NCI-H2107 treated with DMSO at 0.1 percent for 48 hours (cell line): ENCODE data around the gene USF3.
"Not testable (repeated sequence)": the region's sequence is repeated elsewhere in the genome, so short reads cannot be mapped to it uniquely, and the experiment has no call there.

Source experiments
- DNase-seq: peaks from one replicate; lab custom pipeline; 2025; ENCODE audit not compliant: unreplicated experiment; lab: John Stamatoyannopoulos, UW

The USF3 gene

DNA sequence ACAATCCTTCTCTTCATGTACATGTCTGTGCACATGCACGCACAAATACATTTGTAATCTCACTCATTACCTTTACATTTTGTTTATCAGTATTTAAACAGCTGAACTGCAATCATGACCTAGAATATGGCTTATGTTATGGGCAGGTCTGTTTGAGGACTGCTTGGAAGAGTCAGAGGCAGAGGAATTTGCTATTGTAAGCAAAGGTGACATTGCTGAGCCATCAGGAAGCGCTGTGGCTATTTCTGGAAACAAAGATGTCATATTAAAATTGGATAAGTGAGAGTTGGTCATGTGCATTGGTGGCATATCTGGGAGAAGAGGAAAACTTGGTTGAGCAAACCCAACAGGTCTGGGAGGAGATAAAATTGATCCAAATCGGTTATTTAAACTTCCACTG, 41.6 kb downstream of the USF3 start:
- DNase-seq = no peak

DNA sequence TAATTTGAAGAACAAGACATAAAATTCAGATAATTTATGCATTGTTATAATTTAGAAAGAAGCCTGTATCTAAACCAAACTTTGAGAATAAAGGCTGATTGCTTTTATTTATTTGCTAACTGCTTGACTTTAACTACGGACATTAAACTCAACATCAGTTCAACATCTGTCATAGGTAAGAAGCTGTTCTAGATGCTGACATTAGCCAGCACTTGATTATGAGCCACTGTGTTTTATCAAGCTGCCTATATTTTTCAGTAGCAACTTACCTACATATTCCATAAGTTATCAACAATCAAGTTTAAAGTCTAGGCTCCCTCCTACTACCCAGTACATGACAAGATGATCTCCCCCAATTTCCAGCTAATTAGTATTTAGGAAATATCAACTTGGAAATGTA, 42.1 kb downstream of the USF3 start:
- no peak for DNase-seq

DNA sequence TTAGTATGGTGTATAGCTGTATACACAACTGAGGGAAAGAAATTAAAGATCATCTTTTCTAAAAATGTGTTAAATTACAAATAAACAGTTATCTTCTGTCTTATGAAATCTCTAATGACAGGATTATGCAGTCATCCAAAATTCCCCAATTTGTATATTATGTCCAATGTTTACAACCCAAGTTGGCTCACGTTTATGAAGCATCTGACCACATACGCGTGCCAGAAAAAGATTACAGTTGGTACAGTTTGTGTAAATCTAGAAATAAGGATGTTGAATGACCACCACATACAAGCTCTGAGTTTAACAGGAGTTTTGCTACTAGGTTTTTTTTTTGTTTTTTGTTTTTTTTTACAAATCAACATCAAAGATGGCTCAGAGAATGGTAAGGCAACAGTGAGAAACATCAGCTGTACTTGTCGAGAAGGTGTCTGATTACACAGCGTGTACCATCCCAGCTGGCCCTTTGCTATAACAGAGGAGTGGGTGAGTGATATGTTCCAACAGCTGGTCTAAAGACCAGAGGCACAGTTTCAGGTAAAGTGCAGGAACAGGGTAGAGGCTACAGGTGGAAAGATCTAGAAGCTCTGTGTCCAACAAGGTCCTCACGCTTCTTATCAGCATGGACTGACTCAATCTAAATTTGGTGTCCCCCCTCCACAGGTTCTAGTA, 47.1 kb downstream of the USF3 start:
- DNase-seq = no peak

DNA sequence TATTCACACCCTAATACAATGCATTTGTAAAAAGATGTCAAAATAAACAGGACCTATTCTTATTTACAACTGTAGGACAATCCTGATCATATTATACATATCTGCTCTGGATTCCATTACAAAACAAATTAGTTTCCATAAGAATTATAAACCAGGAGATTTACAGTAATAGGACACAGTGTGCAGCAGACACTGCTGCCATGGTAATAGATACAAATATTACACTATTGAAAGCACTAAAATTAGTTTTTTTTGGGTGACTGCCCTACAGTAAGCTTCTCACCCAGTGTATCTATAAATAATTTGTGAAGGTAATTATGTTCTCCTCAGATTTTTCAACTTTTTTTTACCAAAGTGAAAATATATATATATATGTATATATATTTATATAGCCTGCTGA, 47.9 kb downstream of the USF3 start:
- no peak for DNase-seq

DNA sequence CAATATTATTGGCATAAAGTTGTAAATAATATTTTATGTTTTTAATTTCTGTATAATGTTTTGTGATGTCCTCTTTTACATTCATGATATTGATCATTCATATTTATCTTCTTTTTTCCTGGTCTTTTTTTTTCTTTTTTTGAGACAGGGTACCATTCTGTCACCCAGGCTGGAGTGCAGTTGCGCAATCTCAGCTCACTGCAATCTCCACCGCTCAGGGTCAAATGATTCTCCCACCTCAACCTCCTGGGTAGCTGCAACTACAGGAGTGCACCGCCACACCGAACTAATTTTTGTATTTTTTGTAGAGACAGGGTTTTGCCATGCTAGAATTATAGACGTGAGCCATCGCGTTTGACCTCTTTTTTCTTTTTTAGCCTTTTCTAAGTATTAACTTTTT, 52.9 kb downstream of the USF3 start:
- no peak for DNase-seq

DNA sequence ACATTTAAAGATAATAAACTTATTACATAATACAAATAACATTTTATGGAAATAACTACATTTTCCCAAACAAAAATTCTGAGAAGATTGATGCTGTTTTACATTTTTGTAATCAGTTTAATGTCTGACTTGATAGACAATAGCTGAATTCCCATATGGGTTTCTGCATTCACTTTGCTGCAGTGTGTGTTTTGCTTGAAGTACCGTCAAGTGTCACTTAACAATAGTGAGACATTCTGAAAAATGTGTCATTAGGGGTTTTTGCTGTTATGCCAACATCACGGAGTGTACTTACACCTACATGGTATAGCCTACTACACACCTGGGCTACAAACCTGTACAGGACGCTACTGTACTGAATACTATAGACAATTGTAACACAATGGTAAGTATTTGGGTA, 57.5 kb downstream of the USF3 start:
- no peak for DNase-seq

DNA sequence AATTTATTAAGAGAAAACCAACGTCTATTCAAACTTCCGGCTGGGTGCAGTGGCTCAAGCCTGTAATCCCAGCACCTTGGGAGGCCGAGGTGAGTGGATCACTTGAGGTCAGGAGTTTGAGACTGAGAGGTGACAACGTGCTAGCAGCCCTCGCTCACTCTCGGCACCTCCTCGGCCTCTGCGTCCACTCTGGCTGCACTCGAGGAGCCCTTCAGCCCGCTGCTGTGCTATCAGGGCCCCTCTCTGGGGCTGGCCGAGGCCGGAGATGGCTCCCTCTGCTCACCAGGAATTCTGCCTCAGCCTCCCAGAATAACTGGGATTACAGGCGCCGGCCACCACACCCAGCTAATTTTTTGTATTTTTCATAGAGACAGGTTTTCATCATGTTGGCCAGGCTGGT, 58.7 kb downstream of the USF3 start:
- DNase-seq = no peak

DNA sequence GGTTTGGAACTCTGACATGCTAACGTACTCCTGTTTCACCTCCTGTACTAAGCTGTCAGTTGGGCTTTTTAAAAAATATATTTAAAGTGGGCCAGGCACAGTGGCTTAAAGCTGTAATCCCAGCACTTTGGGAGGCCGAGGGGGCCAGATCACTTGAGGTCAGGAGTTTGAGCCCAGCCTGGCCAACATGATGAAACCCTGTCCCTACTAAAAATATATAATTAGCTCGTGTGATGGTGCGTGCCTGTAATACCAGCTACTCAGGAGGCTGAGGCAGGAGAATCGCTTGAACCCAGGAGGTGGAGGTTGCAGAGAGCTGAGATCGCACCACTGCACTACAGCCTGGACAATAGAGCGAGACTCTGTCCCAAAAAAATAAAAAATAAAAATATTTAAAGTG, 60.4 kb downstream of the USF3 start:
- DNase-seq = not testable (repeated sequence)

DNA sequence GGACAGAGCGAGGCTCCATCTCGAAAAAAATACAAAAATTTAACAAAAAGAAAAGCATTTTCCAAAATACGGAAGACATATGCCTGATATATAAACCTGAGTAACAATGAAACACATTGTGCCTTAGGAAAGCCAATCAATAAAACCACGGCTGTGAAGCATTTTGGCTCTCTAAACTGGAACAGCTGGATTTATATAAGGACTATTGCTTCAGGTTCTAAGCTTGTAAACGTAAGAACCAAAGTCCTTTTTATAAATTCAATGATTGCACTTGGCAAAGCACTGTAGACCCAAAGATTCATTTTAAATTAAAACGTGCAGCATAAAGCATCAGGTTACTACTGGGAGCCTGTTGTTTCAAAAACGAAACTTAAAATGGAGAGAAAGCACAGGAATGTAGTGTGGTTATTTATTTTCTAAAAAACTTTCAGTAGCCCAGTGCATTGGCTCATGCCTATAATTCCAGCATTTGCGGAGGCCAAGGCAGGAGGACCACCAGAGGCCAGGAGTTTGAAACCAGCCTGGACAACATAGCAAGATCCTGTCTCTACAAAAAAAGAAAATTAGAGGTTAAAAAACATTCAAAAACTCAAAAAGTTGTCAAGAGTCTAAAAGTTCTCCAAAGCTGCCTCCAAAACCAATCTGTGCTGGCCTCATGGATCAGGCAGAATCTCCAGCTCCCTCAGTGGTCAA, 61.5 kb downstream of the USF3 start:
- DNase-seq = peak; percentile 36

DNA sequence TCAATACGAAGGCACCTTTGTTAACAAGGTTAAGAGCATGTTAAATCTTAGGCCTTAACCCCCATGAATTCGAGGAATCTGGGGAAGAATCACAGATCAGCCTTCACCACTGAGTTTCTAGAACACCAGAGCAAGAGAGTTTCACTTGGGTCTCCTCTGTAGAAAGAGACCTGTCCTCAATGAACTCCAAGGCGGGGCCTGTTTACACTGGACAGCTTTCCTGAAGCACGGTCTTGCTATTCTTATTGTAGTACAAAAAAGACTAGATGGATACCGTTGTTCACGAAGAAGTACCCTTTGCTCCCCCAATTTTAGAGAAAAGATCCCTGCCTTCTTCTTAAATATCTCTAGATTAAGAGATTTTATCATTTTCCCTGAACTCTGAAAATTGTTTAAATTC, 64.9 kb downstream of the USF3 start:
- no peak for DNase-seq

DNA sequence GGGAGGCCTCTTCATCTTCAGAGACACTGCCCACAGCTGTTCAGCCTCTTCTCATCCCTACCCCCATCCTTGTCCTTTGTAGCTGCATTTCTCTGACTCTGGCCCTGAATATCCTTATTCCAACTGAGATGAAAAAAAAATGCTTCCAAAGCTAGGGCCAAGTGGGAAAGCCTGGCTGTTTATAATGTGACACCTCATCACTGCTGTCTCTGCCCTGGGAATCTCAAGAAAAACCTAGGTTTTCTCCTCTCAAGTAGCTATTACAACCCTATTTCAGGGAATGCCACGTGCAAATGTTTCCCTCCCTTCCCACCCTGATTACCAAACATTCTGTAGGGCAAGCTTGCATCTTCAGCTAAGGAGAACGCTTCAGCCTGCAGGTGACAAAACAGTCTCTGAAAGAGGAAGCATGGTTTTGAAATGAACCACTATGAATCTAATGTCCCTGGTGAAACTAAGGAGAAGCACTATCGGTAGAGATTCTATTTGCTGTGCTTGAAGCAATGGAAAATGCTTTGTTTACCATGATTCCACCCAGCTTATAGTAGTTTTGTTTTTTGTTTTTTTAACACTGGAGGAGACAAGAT, 65.4 kb downstream of the USF3 start:
- no peak for DNase-seq

DNA sequence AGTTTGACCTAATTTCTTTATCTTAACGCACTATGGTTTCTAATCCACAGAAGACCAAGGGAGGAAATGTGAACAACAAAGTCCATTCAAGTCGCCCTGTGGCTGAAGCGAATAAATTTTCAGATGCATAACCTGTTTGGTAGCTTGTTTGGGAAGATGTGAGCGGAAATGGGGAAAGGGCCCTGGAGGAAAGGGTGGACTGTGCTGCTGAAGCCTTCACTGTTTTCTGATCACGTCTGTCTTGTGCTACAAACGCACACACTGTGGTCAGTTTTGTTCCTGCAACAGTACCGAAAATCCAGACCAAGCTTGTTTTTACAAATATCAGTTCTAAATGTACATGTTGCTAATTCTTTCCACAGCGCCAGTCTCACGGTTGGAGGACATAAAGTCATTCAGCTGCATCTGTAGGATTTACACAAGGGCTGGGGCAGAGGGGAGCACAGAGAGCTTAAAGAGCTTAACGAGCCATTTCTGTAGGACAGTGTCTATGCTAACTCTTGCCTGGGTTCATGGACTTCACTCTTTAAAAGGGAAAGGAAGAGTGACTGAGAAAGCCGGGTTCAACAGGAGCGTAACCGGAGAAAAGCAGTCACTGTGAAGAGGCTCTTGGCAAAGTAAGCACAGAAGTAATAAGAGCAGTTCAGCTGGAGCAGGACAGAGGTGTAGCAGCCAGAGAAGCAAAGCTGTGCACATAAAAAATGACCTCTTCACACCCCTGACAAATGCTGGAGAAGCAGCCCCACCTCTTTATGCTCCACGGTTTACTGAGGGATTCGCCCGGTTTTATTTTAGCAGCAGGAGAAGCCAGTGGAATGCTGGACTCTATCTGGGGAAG, 66.6 kb downstream of the USF3 start:
- DNase-seq = peak; percentile 76

DNA sequence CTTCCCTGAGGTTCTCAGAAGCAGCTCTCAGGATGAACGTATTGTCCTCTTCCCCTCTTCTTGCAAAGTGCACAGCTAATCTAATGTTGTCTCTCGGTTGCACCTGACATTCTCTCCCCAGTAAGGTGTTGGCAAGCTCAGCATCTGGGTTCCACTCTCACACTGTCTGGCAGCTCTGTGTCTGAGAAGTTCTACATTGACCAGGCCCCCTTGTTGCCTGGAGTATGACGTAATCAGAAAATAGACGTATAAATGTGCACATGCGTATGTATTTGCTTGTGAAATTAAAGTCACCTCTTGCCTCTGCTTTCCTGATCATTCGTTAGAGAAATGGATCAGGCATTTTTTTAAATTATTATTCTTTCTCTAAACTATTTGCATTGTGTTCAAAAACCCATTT, 67.7 kb downstream of the USF3 start:
- DNase-seq = no peak

DNA sequence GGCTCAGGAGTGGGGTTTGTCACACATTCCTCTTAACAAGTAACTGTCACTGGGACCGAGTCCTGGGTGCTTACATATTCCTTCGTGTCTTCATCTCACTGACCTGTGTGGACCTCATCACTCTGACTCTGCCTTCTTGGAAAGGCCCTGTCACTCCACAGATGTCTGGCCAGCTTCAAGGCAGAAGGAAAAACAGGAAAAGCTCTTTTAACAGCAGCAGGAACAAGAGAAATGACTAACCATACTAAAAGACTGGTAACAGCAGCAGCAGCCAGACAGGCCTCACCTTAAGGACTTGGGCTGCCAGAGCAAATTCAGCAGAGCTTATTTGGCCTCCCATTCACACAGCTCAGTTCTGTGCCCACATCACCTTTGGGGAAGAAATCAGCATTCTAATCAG, 68.1 kb downstream of the USF3 start:
- no peak for DNase-seq

DNA sequence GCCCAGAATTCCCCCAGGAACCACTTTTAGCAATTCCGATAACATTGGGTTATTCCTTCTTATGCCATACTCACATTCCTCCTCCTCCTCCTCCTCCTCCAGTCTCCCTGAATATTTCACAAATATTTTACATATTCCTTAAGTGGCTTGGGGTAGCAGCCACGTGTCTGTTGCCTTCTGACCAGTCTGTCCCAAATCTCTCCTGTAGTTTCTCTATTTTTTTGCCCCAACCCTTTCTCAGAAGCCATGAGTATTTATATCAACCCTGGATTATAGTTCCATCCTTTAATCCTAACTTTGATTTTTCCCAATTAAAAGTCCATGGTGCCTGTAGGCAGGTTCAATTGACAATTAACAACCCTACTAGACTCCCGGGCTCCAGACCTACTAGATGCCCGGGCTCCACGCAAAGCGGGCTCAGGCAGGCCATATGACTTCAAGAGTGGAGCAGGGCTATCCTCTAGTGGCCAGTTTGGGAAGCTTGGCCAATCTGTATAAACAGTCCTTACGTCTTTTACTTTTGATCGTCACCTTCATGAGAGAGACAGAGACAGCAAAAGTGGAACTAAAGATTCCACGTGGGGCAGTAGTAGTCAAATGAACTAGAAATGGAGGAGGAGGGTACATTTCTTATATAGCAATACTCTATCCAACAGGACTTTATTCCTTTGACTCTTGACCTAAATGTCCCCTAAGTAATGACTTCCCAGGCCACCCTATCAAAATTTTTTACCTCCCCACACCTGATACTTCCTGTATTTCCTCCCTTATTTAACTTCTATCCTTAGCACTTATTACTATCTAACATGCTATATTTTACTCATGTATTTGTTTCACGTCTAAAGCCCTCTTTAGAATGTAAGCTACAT, 69.7 kb downstream of the USF3 start:
- peak; percentile 52 for DNase-seq

DNA sequence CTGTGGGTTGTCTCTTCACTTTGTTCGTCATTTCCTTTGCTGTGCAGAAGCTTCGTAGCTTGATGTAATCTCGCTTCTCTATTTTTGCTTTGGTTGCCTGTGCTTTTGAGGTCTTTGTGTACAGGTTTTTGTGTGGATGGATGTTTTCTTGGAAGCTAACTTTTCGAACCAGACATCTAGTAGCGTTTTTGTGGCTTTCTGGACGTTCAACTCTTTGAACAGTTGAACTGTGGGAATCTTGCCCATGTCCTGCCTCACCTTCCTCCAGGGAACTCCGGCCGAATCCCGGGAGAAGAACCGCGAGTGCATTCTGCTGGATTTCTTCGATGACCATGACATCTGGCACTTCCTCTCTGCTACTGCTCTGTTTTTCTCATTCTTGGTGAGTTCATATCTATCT, 70.6 kb downstream of the USF3 start:
- DNase-seq = no peak

DNA sequence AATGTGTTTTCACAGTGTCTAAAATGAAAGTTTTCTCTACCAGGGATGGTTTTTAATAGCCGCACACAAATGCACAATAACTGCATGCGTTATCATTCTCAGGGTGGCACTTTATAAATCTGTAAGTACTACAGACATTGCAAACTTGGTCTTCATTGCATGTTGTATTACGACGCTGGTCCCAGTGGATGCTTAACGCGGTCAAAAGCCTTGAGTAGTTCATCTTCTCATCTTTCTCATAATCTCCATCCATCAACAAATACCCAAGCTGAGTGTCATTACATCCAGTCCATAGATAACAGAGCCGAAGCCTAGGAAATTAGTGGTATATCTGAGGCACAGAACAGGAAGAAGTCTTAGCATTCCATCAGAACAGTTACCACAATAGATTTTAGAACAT, 72.6 kb downstream of the USF3 start:
- no peak for DNase-seq

DNA sequence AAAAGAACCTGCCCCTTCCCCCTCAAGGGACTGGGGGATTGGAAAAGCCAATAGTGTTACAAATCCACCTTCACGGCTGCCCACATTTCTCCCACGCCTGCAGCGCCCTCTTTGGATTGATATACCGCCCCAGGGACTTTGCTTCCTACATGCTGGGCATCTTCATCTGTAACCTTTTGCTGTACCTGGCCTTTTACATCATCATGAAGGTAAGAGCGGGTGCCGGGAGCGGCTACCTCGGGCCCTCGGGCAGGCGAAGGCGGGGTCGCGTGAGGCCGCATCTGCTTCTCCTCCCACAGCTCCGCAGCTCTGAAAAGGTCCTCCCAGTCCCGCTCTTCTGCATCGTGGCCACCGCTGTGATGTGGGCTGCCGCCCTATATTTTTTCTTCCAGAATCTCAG, 73.1 kb downstream of the USF3 start:
- no peak for DNase-seq

DNA sequence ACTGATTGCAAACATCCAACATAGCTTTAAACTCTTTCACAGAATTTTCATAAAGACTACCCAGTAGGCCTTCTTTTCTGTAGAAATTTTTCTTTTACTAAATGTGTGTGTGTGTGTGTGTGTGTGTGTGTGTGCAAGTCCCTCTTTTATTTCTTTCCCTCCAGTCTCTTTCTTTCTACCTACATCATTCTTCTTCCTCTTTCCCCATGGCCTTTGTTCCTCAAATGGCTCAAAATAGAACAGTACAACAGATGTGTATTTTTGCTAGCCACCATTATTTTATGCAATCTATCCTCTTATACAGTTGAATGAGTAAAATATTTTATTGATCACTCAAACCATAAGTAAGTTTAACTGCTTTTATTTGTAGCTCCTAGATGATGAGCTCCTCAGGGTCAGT, 76.4 kb downstream of the USF3 start:
- DNase-seq = no peak

DNA sequence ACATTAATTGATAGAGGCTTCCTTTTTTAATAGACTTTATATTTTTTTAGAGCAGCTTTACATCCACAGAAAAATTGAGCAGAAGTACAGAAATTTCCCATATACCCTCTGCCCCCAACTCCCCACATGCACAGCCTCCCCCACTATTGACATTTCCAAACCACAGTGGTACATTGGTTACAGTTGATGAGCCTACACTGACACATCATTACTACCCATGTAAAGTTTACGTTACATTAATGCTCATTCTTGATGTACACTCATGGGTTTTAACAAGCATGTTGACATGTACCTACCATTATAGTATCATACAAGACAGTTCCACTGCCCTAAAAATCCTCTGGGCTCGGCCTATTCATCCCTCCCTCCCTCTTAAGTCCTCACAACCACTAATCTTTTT, 78.7 kb downstream of the USF3 start:
- DNase-seq = no peak

DNA sequence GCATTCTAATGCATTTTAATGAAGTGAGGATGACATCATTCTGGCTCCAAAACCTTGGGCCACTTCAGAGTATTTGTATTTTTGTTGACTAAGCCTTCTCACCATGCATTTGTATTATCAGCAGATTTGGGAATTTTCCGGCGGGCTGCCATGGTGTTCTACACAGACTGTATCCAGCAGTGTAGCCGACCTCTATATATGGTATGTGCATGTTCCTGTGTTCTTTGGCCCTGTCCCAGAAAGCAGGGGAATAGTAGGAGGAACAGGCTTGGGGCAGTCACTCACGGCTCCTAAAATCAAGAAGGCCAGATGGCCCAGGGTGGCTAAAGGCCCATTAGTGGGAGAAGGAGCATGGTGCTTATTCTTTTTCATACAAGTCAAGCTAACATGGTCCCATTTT, 80.5 kb downstream of the USF3 start:
- DNase-seq = no peak
